Measurements from ENCODE around the gene MAD1L1.

MAD1L1 gene

GRCh38 chr7:2019461-2019710 lies 213.4 kb downstream of the MAD1L1 start:
- no peak for DNase-seq

- DNase-seq = no peak
Observed at GRCh38 chr7:2018569-2019460, 213.9 kb downstream of the MAD1L1 start.

- DNase-seq = no peak
Observed at GRCh38 chr7:2017914-2018568, 214.7 kb downstream of the MAD1L1 start.

- no peak for DNase-seq
Observed at GRCh38 chr7:2017481-2017891, 215.3 kb downstream of the MAD1L1 start.

- no peak for DNase-seq
Observed at GRCh38 chr7:2016761-2017480, 215.8 kb downstream of the MAD1L1 start.

GRCh38 chr7:2016021-2016631 lies 216.6 kb downstream of the MAD1L1 start:
- no peak for DNase-seq

- DNase-seq = no peak
Observed at GRCh38 chr7:2015251-2015871, 217.4 kb downstream of the MAD1L1 start.

- DNase-seq = no peak
Observed at GRCh38 chr7:2014391-2015241, 218.1 kb downstream of the MAD1L1 start.

- no peak for DNase-seq
Observed at GRCh38 chr7:2013381-2014311, 219.1 kb downstream of the MAD1L1 start.

- no peak for DNase-seq
Observed at GRCh38 chr7:2012981-2013380, 219.8 kb downstream of the MAD1L1 start.

- no peak for DNase-seq
Observed at GRCh38 chr7:2012044-2012900, 220.5 kb downstream of the MAD1L1 start.

- DNase-seq = no peak
Observed at GRCh38 chr7:2011266-2012043, 221.3 kb downstream of the MAD1L1 start.

- no peak for DNase-seq
Observed at GRCh38 chr7:2010551-2011265, 222.0 kb downstream of the MAD1L1 start.

GRCh38 chr7:2010101-2010500 lies 222.6 kb downstream of the MAD1L1 start:
- DNase-seq = no peak

GRCh38 chr7:2009541-2010001 lies 223.2 kb downstream of the MAD1L1 start:
- DNase-seq = no peak

GRCh38 chr7:2008936-2009540 lies 223.7 kb downstream of the MAD1L1 start:
- DNase-seq = no peak

GRCh38 chr7:2008101-2008935 lies 224.4 kb downstream of the MAD1L1 start:
- DNase-seq = no peak

Data from NCI-H1417 treated with DMSO at 0.1 percent for 48 hours (cell line).